Adrenal gland (tissue), 5 donors: ENCODE measurements around the gene ARHGAP27.

Experiments
- POLR2A ChIP-seq, 2 donors: fragments of 450-650 bp; IDR thresholded peaks; one replicate each; pipeline ENCODE4 v1.6.1; 2017; ENCODE audit warnings: antibody characterized with exemption in 2 of 2, mild to moderate bottlenecking in 2 of 2, moderate library complexity in 1 of 2
- TF ChIP-seq, protein P1 (sequence below), 6 experiments: fragments of 450-650 bp in 4 of 6; fragments of 200-600 bp in 2 of 6; sonication (generic) in 1 of 6; IDR thresholded peaks; 1 replicate in 5 of 6; 2 replicates in 1 of 6; pipeline versions ENCODE4 v1.5.1 to v1.8.0; 2016 to 2021; ENCODE audit warnings: antibody characterized with exemption in 6 of 6, mild to moderate bottlenecking in 2 of 6, moderate library complexity in 1 of 6
- donor health status: DM: no; HTN: no; CAD: no.

- TF ChIP-seq, protein P1, sequence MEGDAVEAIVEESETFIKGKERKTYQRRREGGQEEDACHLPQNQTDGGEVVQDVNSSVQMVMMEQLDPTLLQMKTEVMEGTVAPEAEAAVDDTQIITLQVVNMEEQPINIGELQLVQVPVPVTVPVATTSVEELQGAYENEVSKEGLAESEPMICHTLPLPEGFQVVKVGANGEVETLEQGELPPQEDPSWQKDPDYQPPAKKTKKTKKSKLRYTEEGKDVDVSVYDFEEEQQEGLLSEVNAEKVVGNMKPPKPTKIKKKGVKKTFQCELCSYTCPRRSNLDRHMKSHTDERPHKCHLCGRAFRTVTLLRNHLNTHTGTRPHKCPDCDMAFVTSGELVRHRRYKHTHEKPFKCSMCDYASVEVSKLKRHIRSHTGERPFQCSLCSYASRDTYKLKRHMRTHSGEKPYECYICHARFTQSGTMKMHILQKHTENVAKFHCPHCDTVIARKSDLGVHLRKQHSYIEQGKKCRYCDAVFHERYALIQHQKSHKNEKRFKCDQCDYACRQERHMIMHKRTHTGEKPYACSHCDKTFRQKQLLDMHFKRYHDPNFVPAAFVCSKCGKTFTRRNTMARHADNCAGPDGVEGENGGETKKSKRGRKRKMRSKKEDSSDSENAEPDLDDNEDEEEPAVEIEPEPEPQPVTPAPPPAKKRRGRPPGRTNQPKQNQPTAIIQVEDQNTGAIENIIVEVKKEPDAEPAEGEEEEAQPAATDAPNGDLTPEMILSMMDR (IDR thresholded peaks at IDR 0.05) = no peak
- TF ChIP-seq POLR2A (IDR thresholded peaks at IDR 0.05) = no peak
These were observed 27.2 kb downstream of the ARHGAP27 start for GRCh38 chr17:45405250-45406086.
